Lower lobe of right lung (tissue), 2 donors: ENCODE results near the gene RIMS4. TPM values are rescaled to one million over a fixed set of nuclear protein-coding genes. Genes with fewer than 3 reads are reported as not detected.

Experiments
- ATAC-seq, 2 donors: fragments of 200-7000 bp; cut with Tn5 transposase; one replicate each; pipeline ENCODE4 v1.9.1; 2020 to 2022; ENCODE audit warnings: mild to moderate bottlenecking in 2 of 2, moderate library complexity in 2 of 2
- DNase-seq: peaks from one replicate; pipeline ENCODE4 v3.0.0-alpha.2; 2020
- H3K27ac ChIP-seq: fragments of 200-600 bp; one replicate; pipeline ENCODE4 v1.8.0; 2022
- H3K27me3 ChIP-seq: fragments of 200-600 bp; one replicate; pipeline ENCODE4 v1.8.0; 2022; ENCODE audit warnings: low read depth
- H3K36me3 ChIP-seq: fragments of 200-600 bp; one replicate; pipeline ENCODE4 v1.8.0; 2022; ENCODE audit warnings: mild to moderate bottlenecking
- H3K4me1 ChIP-seq: fragments of 200-600 bp; one replicate; pipeline ENCODE4 v1.8.0; 2022
- H3K4me3 ChIP-seq: fragments of 200-600 bp; one replicate; pipeline ENCODE4 v1.8.0; 2022; ENCODE audit warnings: mild to moderate bottlenecking
- H3K9me3 ChIP-seq: fragments of 200-600 bp; one replicate; pipeline ENCODE4 v1.8.0; 2022
- intact Hi-C: fragments of 100-400 bp; cut with DNase I; formaldehyde crosslinking; loops from one replicate; pipeline ENCODE4 v1.11.0; 2022
- total RNA-seq: library from RNA; stranded (reverse); fragmentation: NEBNext Ultra II Directional; extraction: Animal tissue kit (Norgen Biotek cat#: 25700); gene quantifications from one replicate; pipeline ENCODE4 v1.2.1, GENCODE V29; 2021
- TF ChIP-seq, protein P1 (sequence below): fragments of 200-600 bp; IDR thresholded peaks from one replicate; pipeline ENCODE4 v1.8.0; 2022; ENCODE audit warnings: antibody characterized with exemption, mild to moderate bottlenecking
- donor health status: DM: no; HTN: yes; CAD: no; lungs with severe emphysema.

The RIMS4 gene
- total RNA-seq, 1 donor from 2014 or later: 3.5 TPM

DNA sequence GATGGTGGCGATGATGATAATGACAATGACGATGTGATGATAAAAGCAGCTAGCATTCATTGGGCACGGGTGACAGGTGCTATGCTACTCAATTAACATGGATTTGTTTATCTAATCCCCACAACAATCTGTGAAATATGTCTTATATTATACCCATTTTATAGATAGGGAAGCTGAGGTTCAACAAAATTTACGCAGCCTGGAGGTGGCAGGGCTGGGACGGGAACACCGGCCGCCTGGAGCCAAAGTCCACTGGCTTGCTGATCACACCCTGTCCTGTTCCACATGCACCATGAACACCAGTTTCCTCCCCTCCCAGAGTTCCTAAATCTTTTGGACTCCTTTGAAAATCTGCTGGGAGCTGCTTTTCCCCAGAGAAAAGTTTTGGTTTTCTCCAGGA lies 23.0 kb downstream of the RIMS4 start:
- Histone ChIP-seq H3K9me3 (no peaks in the 10 kb centered on the region), H3K27me3 (peaks cover 9% of the 10 kb centered on the region), H3K27ac (no peak overlapping the region), H3K4me3 (no peak overlapping the region), H3K4me1 (no peaks in the 10 kb centered on the region), H3K36me3 (no peaks in the 10 kb centered on the region)
- ATAC-seq: no peak
- no peak for DNase-seq
- intact Hi-C loops: no loop called here
- TF ChIP-seq, protein P1, sequence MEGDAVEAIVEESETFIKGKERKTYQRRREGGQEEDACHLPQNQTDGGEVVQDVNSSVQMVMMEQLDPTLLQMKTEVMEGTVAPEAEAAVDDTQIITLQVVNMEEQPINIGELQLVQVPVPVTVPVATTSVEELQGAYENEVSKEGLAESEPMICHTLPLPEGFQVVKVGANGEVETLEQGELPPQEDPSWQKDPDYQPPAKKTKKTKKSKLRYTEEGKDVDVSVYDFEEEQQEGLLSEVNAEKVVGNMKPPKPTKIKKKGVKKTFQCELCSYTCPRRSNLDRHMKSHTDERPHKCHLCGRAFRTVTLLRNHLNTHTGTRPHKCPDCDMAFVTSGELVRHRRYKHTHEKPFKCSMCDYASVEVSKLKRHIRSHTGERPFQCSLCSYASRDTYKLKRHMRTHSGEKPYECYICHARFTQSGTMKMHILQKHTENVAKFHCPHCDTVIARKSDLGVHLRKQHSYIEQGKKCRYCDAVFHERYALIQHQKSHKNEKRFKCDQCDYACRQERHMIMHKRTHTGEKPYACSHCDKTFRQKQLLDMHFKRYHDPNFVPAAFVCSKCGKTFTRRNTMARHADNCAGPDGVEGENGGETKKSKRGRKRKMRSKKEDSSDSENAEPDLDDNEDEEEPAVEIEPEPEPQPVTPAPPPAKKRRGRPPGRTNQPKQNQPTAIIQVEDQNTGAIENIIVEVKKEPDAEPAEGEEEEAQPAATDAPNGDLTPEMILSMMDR: no peak

- H3K9me3 ChIP-seq: no peaks in the 10 kb centered on the region
- no peaks in the 10 kb centered on the region for H3K36me3 ChIP-seq
- intact Hi-C loops: no loop called here
- DNase-seq (no peak), ATAC-seq (no peak)
- TF ChIP-seq, protein P1: no peak
- H3K27ac ChIP-seq: no peak overlapping the region
- no peaks in the 10 kb centered on the region for H3K4me1 ChIP-seq
- H3K27me3 ChIP-seq: peaks cover 9% of the 10 kb centered on the region
- H3K4me3 ChIP-seq: no peak overlapping the region
Observed at GRCh38 chr20:44785768-44786167, 24.6 kb downstream of the RIMS4 start.

DNA sequence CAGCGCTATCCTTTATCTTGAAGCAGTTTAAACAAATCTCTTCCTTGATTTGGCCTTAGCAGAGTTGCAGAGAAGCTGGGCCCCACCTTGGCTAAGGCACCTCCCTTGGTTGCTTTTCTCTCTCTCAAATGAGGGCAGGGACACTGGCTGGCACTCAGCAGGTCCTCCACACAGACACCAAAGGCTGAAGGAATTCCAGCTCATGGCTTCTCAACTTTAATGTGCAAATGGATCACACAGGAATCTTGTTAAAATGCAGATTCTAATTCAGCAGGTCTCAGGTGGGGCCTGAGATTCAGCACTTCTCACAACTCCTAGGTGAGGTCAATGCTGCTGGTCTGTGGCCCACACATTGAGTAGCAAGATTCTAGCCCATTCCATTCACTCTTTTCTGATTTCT lies 25.7 kb downstream of the RIMS4 start:
- TF ChIP-seq, protein P1: no peak
- DNase-seq: no peak

DNA sequence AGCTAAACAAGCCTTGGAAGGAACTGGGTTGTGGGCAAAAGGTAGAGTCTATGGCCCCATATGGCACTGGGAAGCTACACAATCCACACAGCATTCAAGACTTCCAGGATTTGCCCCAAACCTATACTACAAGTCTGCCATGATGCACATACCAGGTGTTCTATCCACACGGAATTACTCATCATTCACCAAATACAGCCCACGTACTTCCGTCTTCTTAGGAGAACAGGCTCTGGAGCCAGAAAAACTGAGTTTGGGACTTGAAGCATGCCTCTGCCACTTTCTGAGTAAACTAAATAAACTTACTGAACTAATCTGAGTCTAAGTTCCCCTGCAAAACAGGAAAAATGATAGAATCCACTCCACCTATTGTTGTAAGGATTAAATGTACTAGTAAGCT lies 28.6 kb downstream of the RIMS4 start:
- intact Hi-C loops: no loop called here
- Histone ChIP-seq H3K4me3 (no peak overlapping the region), H3K27me3 (no peaks in the 10 kb centered on the region), H3K27ac (no peak overlapping the region), H3K4me1 (no peaks in the 10 kb centered on the region), H3K36me3 (no peaks in the 10 kb centered on the region), H3K9me3 (no peaks in the 10 kb centered on the region)
- TF ChIP-seq, protein P1: no peak
- ATAC-seq (no peak), DNase-seq (no peak)

More for the DNA sequence above, 25.7 kb downstream of the RIMS4 start:
- Histone ChIP-seq H3K36me3 (no peaks in the 10 kb centered on the region), H3K27ac (no peak overlapping the region), H3K9me3 (no peaks in the 10 kb centered on the region), H3K27me3 (peaks cover 5% of the 10 kb centered on the region), H3K4me3 (no peak overlapping the region), H3K4me1 (no peaks in the 10 kb centered on the region)
- ATAC-seq: no peak
- intact Hi-C loops: no loop called here

GRCh38 chr20:44781118-44781517 lies 29.2 kb downstream of the RIMS4 start:
- DNase-seq (no peak), ATAC-seq (no peak)
- TF ChIP-seq, protein P1: no peak
- Histone ChIP-seq H3K27me3 (no peaks in the 10 kb centered on the region), H3K4me1 (no peaks in the 10 kb centered on the region), H3K27ac (no peak overlapping the region), H3K9me3 (no peaks in the 10 kb centered on the region), H3K4me3 (no peak overlapping the region), H3K36me3 (no peaks in the 10 kb centered on the region)
- intact Hi-C loops: no loop called here

DNA sequence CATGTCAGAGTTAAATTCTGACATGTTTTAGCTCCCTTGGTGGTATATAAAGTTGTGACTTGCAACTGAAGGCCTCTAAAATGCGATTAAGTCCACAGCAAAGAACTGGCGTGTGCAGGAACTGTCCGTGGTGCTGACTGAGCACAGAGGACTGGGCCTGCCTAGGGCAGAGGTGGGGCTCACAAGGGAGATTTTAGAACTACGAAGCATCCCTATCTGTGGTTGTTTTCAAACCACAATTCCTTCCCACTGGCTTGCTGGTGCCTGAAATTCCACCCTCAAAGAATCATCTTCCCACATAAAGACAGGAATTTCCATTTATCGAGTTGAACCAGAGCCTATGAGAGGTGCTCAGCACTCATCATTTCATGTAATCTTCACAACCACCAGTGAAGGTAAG lies 30.1 kb downstream of the RIMS4 start:
- ATAC-seq: peak in 1 of 2 donors; percentile 50
- DNase-seq: no peak
- TF ChIP-seq, protein P1: no peak
- H3K36me3 ChIP-seq: no peaks in the 10 kb centered on the region
- no peaks in the 10 kb centered on the region for H3K4me1 ChIP-seq
- intact Hi-C loops: no loop called here
- no peaks in the 10 kb centered on the region for H3K27me3 ChIP-seq
- H3K4me3 ChIP-seq: no peak overlapping the region
- no peaks in the 10 kb centered on the region for H3K9me3 ChIP-seq
- H3K27ac ChIP-seq: no peak overlapping the region
